HG02798 (cell line): ENCODE measurements around the gene MOB4.
"Not testable (repeated sequence)": the region's sequence is repeated elsewhere in the genome, so short reads cannot be mapped to it uniquely, and the experiment has no call there.

Experiments used
- ATAC-seq: cut with Tn5 transposase; IDR thresholded peaks from one replicate; pipeline ENCODE4 v1.9.1; 2021; ENCODE audit warnings: mild to moderate bottlenecking; ENCODE audit not compliant: unreplicated experiment, poor library complexity

The MOB4 gene

GRCh38 chr2:197515739-197516392, at the start of gene MOB4:
MOB4 (plus strand) TSS chr2:197516066; CDS start chr2:197516087, 21 bp downstream.
- peak; percentile 98 for ATAC-seq

- ATAC-seq = no peak
Observed at GRCh38 chr2:197472166-197472565, 43.7 kb upstream of the MOB4 start.

GRCh38 chr2:197477797-197478196, 38.1 kb upstream of the MOB4 start:
- no peak for ATAC-seq

- no peak for ATAC-seq
Observed at GRCh38 chr2:197480165-197481036, 35.5 kb upstream of the MOB4 start.

- not testable (repeated sequence) for ATAC-seq
Observed at GRCh38 chr2:197484248-197484647, 31.6 kb upstream of the MOB4 start.

GRCh38 chr2:197486175-197486574, 29.7 kb upstream of the MOB4 start:
- no peak for ATAC-seq

- ATAC-seq = no peak
Observed at GRCh38 chr2:197487385-197487784, 28.5 kb upstream of the MOB4 start.

- no peak for ATAC-seq
Observed at GRCh38 chr2:197495433-197496134, 20.3 kb upstream of the MOB4 start.

GRCh38 chr2:197496695-197497094, 19.2 kb upstream of the MOB4 start:
- no peak for ATAC-seq

GRCh38 chr2:197497326-197497725, 18.5 kb upstream of the MOB4 start:
- ATAC-seq = no peak

- no peak for ATAC-seq
Observed at GRCh38 chr2:197498235-197498936, 17.5 kb upstream of the MOB4 start.

GRCh38 chr2:197498937-197499593, 16.8 kb upstream of the MOB4 start:
- peak; percentile 14 for ATAC-seq

GRCh38 chr2:197499594-197500502, 16.0 kb upstream of the MOB4 start, which contains the start of the genes HSPD1 and HSPE1:
HSPD1 (minus strand) TSS chr2:197499840; CDS start chr2:197498848, 992 bp downstream.
HSPE1 (plus strand) TSS chr2:197500379; CDS start chr2:197500437, 58 bp downstream.
- ATAC-seq = peak; percentile 85

GRCh38 chr2:197500503-197501131, 15.2 kb upstream of the MOB4 start:
- peak; percentile 2 for ATAC-seq

GRCh38 chr2:197502201-197502600, 13.7 kb upstream of the MOB4 start:
- ATAC-seq = no peak

GRCh38 chr2:197502685-197503084, 13.2 kb upstream of the MOB4 start:
- ATAC-seq = no peak

- no peak for ATAC-seq
Observed at GRCh38 chr2:197504000-197504399, 11.9 kb upstream of the MOB4 start.

GRCh38 chr2:197504512-197504911, 11.4 kb upstream of the MOB4 start:
- ATAC-seq = no peak
